ENCODE measurements around the gene TBX4.

Gene TBX4

DNA sequence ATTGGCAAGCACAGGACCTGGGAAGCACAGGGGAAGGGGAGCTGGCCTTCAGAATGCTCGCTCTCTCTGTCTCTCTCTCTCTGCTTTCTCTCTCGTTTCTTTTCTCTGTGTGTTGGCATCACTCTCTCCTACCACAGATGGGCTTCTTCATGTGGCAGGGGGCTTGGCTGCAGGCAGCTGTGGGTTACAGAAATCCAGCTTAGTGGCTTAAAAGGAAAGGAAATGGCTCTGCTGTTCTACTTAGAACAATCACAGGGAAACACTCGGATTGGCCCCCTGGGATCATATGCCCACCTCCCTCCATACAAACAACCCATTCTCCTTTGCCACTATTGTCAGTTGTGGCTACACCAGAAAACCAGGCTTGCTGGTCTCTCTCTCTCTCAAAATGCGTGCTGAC lies 32.2 kb upstream of the TBX4 start:
- no peaks in the 10 kb centered on the region for H3K36me3 ChIP-seq (ENCODE audit: control insufficient read depth in 5 of 5, insufficient read depth in 5 of 5, low read length in 5 of 5)
- H3K4me1 ChIP-seq (ENCODE audit: control insufficient read depth in 5 of 5, insufficient read depth in 5 of 5, low read length in 5 of 5) = peaks cover 0 to 20% (median 18%) of the 10 kb centered on the region in 5 donors
- no peak overlapping the region for H3K27ac ChIP-seq (ENCODE audit: low read depth, low read length)
- H3K27me3 ChIP-seq (ENCODE audit: control insufficient read depth in 5 of 5, insufficient read depth in 4 of 5, low read length in 5 of 5) = peaks cover 0 to 35% (median 17%) of the 10 kb centered on the region in 5 donors
- H3K9me3 ChIP-seq (ENCODE audit: control insufficient read depth in 5 of 5, low read length in 5 of 5) = no peaks in the 10 kb centered on the region
- H3K9ac ChIP-seq (ENCODE audit: low read length in 5 of 5) = no peak overlapping the region
- no peak overlapping the region for H3K4me3 ChIP-seq (ENCODE audit: low read depth in 1 of 5, low read length in 5 of 5)

DNA sequence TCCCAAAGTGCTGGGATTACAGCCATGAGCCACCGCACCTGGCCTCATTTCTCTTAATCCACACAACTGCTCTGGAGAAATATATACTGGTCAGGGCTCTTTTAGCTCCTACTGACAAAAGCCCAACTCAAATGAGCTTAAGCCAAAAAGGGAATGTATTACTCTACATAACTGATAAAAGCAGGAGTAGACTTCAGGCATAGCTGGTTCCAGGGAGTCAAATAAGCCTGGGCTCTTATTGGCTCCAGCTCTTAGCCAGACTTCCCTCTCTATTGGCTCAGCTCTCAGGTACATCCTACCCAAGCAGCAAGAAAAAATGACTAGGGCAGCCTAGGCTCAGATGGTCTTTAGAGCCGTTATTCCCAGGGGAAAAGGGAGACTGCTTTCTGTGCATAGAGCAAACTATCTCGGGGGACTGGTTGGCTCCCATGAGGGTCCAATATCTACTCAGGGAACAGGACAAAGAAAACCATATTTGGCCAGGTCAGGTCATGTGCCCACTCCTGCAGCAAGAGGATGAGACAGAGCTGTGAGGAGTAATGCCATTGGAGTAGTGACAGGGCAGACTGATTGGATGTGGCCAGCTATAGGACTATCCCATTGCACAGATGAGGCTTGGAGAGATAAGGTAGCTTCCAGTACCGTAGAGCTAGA lies 31.4 kb upstream of the TBX4 start:
- H3K9ac ChIP-seq (ENCODE audit: low read length in 5 of 5) = no peak overlapping the region
- H3K4me1 ChIP-seq (ENCODE audit: control insufficient read depth in 5 of 5, insufficient read depth in 5 of 5, low read length in 5 of 5) = peaks cover 0 to 20% (median 16%) of the 10 kb centered on the region in 5 donors
- no peaks in the 10 kb centered on the region for H3K36me3 ChIP-seq (ENCODE audit: control insufficient read depth in 5 of 5, insufficient read depth in 5 of 5, low read length in 5 of 5)
- H3K27me3 ChIP-seq (ENCODE audit: control insufficient read depth in 5 of 5, insufficient read depth in 4 of 5, low read length in 5 of 5) = peaks cover 0 to 42% (median 22%) of the 10 kb centered on the region in 5 donors
- no peak overlapping the region for H3K4me3 ChIP-seq (ENCODE audit: low read depth in 1 of 5, low read length in 5 of 5)
- no peak overlapping the region for H3K27ac ChIP-seq (ENCODE audit: low read depth, low read length)
- H3K9me3 ChIP-seq (ENCODE audit: control insufficient read depth in 5 of 5, low read length in 5 of 5) = no peaks in the 10 kb centered on the region

DNA sequence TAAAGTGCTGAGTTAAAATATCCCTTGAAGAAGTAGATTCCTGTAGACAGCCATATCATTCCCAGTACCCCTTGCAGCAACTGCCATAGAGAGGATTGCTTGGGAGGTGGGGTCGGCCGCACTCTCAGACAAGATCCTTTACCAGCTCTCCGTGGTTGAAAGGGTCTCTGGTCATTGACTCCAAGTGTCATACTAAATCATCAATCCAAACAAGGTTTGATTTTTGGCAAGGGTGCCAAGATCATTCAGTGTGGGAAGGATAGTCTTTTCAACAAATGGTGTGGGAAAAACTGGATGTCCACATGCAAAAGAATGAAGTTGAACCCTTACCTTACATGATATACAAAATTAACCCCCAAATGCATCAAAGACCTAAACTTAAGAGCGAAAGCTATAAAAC lies 30.8 kb upstream of the TBX4 start:
- no peak overlapping the region for H3K4me3 ChIP-seq (ENCODE audit: low read depth in 1 of 5, low read length in 5 of 5)
- peaks cover 0 to 2% (median 0%) of the 10 kb centered on the region in 5 donors for H3K9me3 ChIP-seq (ENCODE audit: control insufficient read depth in 5 of 5, low read length in 5 of 5)
- H3K27me3 ChIP-seq (ENCODE audit: control insufficient read depth in 5 of 5, insufficient read depth in 4 of 5, low read length in 5 of 5) = peaks cover 0 to 43% (median 25%) of the 10 kb centered on the region in 5 donors
- H3K9ac ChIP-seq (ENCODE audit: low read length in 5 of 5) = no peak overlapping the region
- no peaks in the 10 kb centered on the region for H3K36me3 ChIP-seq (ENCODE audit: control insufficient read depth in 5 of 5, insufficient read depth in 5 of 5, low read length in 5 of 5)
- no peak overlapping the region for H3K27ac ChIP-seq (ENCODE audit: low read depth, low read length)
- peaks cover 0 to 14% (median 13%) of the 10 kb centered on the region in 5 donors for H3K4me1 ChIP-seq (ENCODE audit: control insufficient read depth in 5 of 5, insufficient read depth in 5 of 5, low read length in 5 of 5)

- Histone ChIP-seq H3K9ac (ENCODE audit: low read length in 5 of 5) (no peak overlapping the region), H3K9me3 (ENCODE audit: control insufficient read depth in 5 of 5, low read length in 5 of 5) (peaks cover 0 to 2% (median 0%) of the 10 kb centered on the region in 5 donors), H3K4me1 (ENCODE audit: control insufficient read depth in 5 of 5, insufficient read depth in 5 of 5, low read length in 5 of 5) (peaks cover 0 to 6% (median 5%) of the 10 kb centered on the region in 5 donors), H3K36me3 (ENCODE audit: control insufficient read depth in 5 of 5, insufficient read depth in 5 of 5, low read length in 5 of 5) (no peaks in the 10 kb centered on the region), H3K27me3 (ENCODE audit: control insufficient read depth in 5 of 5, insufficient read depth in 4 of 5, low read length in 5 of 5) (peaks cover 0 to 43% (median 25%) of the 10 kb centered on the region in 5 donors), H3K4me3 (ENCODE audit: low read depth in 1 of 5, low read length in 5 of 5) (no peak overlapping the region), H3K27ac (ENCODE audit: low read depth, low read length) (no peak overlapping the region)
Observed at GRCh38 chr17:61422116-61422799, 30.0 kb upstream of the TBX4 start.

DNA sequence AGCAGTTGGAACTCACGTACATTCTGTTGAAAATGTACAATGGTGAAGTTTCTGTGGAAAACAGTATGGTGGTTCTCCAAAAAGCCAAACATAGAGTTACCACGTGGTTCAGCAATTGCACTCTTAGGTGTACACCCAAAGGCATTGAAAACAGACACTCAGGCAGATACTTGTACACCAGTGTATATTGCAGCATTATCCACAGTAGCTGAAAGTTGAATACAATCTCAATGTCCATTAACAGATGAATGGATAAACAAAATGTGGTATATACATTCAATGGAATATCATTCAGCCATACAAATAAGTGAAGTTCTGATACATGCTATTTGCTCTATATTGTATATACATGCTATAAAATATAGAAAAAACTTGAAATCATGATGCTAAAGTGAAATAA lies 29.4 kb upstream of the TBX4 start:
- Histone ChIP-seq H3K4me3 (ENCODE audit: low read depth in 1 of 5, low read length in 5 of 5) (no peak overlapping the region), H3K9me3 (ENCODE audit: control insufficient read depth in 5 of 5, low read length in 5 of 5) (peaks cover 0 to 2% (median 0%) of the 10 kb centered on the region in 5 donors), H3K36me3 (ENCODE audit: control insufficient read depth in 5 of 5, insufficient read depth in 5 of 5, low read length in 5 of 5) (no peaks in the 10 kb centered on the region), H3K27ac (ENCODE audit: low read depth, low read length) (no peak overlapping the region), H3K27me3 (ENCODE audit: control insufficient read depth in 5 of 5, insufficient read depth in 4 of 5, low read length in 5 of 5) (peaks cover 0 to 43% (median 25%) of the 10 kb centered on the region in 5 donors), H3K4me1 (ENCODE audit: control insufficient read depth in 5 of 5, insufficient read depth in 5 of 5, low read length in 5 of 5) (peaks cover 0 to 4% (median 2%) of the 10 kb centered on the region in 5 donors), H3K9ac (ENCODE audit: low read length in 5 of 5) (no peak overlapping the region)

DNA sequence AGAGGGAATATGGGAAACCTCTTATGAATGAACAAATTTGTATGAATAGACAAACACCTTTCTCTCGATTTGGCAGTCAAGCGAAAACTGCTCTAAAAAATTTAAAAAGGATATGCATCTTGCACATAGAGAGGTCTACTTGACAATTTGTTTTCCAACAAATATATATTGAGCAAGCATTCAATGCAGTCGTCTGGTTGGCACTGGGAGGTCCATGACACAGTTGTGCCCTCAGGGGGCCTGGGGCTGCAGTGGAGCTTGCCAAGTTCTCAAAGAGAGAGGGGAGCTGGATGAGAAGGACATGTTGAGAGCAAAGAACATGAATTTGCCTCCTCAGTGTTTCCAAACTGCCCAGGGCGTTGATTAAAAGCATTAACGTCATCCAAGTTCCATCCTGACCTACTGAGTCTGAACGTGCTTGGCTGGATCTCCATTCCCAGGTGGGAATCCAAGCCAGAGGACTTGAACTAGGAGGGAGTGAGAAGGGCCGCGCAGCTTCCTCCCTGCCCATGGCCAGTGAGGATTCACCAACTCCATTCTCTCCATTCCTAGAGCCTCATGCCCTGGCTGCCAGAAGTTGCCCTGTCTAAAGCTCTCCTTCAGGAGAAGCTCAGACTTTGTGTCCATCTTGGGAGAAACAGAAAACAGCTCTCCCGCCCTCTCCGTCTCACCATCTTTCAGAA lies 28.1 kb upstream of the TBX4 start:
- Histone ChIP-seq H3K27ac (ENCODE audit: low read depth, low read length) (no peak overlapping the region), H3K4me1 (ENCODE audit: control insufficient read depth in 5 of 5, insufficient read depth in 5 of 5, low read length in 5 of 5) (no peaks in the 10 kb centered on the region), H3K27me3 (ENCODE audit: control insufficient read depth in 5 of 5, insufficient read depth in 4 of 5, low read length in 5 of 5) (peaks cover 0 to 43% (median 25%) of the 10 kb centered on the region in 5 donors), H3K9me3 (ENCODE audit: control insufficient read depth in 5 of 5, low read length in 5 of 5) (peaks cover 0 to 2% (median 0%) of the 10 kb centered on the region in 5 donors), H3K36me3 (ENCODE audit: control insufficient read depth in 5 of 5, insufficient read depth in 5 of 5, low read length in 5 of 5) (no peaks in the 10 kb centered on the region), H3K4me3 (ENCODE audit: low read depth in 1 of 5, low read length in 5 of 5) (no peak overlapping the region), H3K9ac (ENCODE audit: low read length in 5 of 5) (no peak overlapping the region)

DNA sequence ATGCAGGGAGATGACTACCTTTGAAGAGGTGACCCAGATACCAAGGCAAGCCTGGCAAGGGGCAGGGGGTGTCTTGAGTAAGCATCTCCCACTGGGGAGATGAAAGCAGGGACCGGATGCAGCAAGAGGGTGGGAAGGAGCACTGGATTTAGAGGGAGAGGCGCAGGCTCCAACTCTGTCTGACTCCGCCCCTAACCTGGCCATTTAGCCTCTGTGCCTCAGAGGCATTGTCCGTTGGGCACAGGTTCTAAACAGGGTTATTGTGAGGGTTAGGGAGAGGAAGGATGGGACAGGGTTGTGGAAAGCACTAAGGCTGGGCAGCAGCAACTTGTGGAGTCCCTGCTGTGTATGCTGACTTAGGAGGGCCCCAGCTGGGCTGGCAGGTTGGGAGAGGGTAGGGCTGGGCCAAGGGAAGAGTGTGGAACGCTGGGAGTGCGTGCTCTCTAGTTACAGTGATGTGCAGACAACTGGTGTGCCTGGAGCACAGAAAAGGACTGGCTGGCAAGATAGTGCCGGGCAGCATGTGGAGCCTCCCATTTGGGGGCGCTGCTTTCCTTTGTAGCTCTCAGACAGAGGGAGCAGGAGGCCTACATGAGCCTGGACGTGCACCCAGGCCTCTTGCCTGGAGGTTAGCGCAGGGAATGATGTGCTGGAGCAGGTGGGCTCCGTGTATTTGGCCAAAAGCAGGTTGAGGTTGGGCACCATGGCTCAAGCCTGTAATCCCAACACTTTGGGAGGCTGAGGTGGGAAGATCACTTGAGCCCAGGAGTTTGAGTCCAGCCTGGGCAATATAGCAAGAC lies 26.3 kb upstream of the TBX4 start:
- H3K27me3 ChIP-seq (ENCODE audit: control insufficient read depth in 5 of 5, insufficient read depth in 4 of 5, low read length in 5 of 5) = peaks cover 0 to 33% (median 16%) of the 10 kb centered on the region in 5 donors

DNA sequence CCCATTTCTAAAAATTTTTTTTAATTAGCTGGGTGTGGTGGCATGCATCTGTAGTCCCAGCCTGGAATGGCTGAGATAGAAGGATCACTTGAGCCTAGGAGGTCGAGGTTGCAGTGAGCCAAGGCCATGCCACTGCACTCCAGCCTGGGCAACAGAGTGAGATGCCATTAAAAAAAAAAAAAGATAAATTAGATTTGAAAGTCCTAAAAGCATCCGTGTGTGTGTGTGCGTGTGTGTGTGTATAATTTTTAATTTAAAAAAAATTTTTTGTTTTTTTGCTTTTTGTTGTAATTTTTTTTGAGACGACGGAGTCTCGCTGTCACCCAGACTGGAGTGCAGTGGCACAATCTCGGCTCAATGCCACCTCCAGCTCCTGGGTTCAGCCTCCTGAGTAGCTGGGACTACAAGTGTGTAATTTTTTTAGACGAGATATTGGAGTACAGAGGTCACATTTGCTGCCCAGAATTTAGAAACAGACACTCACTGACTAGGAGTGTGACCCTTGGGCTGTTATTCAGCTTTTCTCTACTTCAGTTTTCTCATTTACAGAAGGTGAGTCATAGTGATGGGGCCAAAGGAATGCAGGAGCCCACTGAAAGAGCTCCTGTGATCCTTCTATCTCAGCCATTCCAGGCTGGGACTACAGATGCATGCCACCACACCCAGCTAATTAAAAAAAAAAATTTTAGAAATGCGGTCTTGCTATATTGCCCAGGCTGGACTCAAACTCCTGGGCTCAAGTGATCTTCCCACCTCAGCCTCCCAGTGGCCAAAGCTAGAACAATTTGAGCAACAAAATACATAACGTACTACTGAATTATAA lies 25.5 kb upstream of the TBX4 start:
- Histone ChIP-seq H3K9me3 (ENCODE audit: control insufficient read depth in 5 of 5, low read length in 5 of 5) (peaks cover 0 to 2% (median 0%) of the 10 kb centered on the region in 5 donors), H3K27ac (ENCODE audit: low read depth, low read length) (no peak overlapping the region), H3K27me3 (ENCODE audit: control insufficient read depth in 5 of 5, insufficient read depth in 4 of 5, low read length in 5 of 5) (peaks cover 0 to 29% (median 11%) of the 10 kb centered on the region in 5 donors)

More for the DNA sequence above, 26.3 kb upstream of the TBX4 start:
- H3K9ac ChIP-seq (ENCODE audit: low read length in 5 of 5) = no peak overlapping the region
- H3K36me3 ChIP-seq (ENCODE audit: control insufficient read depth in 5 of 5, insufficient read depth in 5 of 5, low read length in 5 of 5) = no peaks in the 10 kb centered on the region
- H3K4me1 ChIP-seq (ENCODE audit: control insufficient read depth in 5 of 5, insufficient read depth in 5 of 5, low read length in 5 of 5) = no peaks in the 10 kb centered on the region
- H3K4me3 ChIP-seq (ENCODE audit: low read depth in 1 of 5, low read length in 5 of 5) = no peak overlapping the region
- H3K9me3 ChIP-seq (ENCODE audit: control insufficient read depth in 5 of 5, low read length in 5 of 5) = peaks cover 0 to 2% (median 0%) of the 10 kb centered on the region in 5 donors
- no peak overlapping the region for H3K27ac ChIP-seq (ENCODE audit: low read depth, low read length)

DNA sequence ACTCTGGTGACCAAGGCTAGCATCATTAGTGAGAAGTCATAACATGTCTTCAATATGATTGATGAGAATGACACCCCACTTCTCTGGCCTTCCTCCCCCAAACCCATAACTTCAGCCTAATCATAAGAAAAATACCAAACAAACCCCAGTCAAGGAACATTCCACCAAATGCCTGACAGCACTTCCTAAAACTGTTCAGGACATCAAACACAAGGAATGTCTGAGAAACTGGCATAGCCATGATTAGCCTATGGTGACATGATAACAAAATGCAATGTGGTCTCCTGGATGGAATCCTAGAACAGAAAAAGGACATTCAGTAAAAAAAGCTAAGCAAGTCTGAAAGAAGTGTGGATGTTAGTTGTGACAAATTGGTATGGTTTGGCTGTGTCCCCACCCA lies 24.7 kb upstream of the TBX4 start:
- H3K27ac ChIP-seq (ENCODE audit: low read depth, low read length) = no peak overlapping the region
- H3K9ac ChIP-seq (ENCODE audit: low read length in 5 of 5) = no peak overlapping the region
- H3K36me3 ChIP-seq (ENCODE audit: control insufficient read depth in 5 of 5, insufficient read depth in 5 of 5, low read length in 5 of 5) = no peaks in the 10 kb centered on the region
- no peaks in the 10 kb centered on the region for H3K4me1 ChIP-seq (ENCODE audit: control insufficient read depth in 5 of 5, insufficient read depth in 5 of 5, low read length in 5 of 5)
- H3K9me3 ChIP-seq (ENCODE audit: control insufficient read depth in 5 of 5, low read length in 5 of 5) = peaks cover 0 to 2% (median 0%) of the 10 kb centered on the region in 5 donors
- H3K27me3 ChIP-seq (ENCODE audit: control insufficient read depth in 5 of 5, insufficient read depth in 4 of 5, low read length in 5 of 5) = peaks cover 0 to 24% (median 11%) of the 10 kb centered on the region in 5 donors
- no peak overlapping the region for H3K4me3 ChIP-seq (ENCODE audit: low read depth in 1 of 5, low read length in 5 of 5)

More for the DNA sequence above, 25.5 kb upstream of the TBX4 start:
- Histone ChIP-seq H3K36me3 (ENCODE audit: control insufficient read depth in 5 of 5, insufficient read depth in 5 of 5, low read length in 5 of 5) (no peaks in the 10 kb centered on the region), H3K9ac (ENCODE audit: low read length in 5 of 5) (no peak overlapping the region), H3K4me3 (ENCODE audit: low read depth in 1 of 5, low read length in 5 of 5) (no peak overlapping the region), H3K4me1 (ENCODE audit: control insufficient read depth in 5 of 5, insufficient read depth in 5 of 5, low read length in 5 of 5) (no peaks in the 10 kb centered on the region)

Measured in subcutaneous abdominal adipose tissue (tissue), 5 donors.